Stimulated activated CD8-positive, alpha-beta memory T cell treated with anti-CD3 and anti-CD28 coated beads, Interleukin-2, amount 100 ng/mL, for 1 hour (primary cell): Measurements from ENCODE around the gene MAN2A1.
"Not testable (repeated sequence)": the region's sequence is repeated elsewhere in the genome, so short reads cannot be mapped to it uniquely, and the experiment has no call there.

Experiments
- DNase-seq, 2 donors: peaks; one replicate each; pipeline ENCODE4 v3.0.0-alpha.2; 2020; ENCODE audit warnings: low read depth in 2 of 2

Gene MAN2A1

GRCh38 chr5:109826426-109826825 is 136.7 kb downstream of the MAN2A1 start:
- DNase-seq, result no peak

GRCh38 chr5:109829331-109829730 is 139.6 kb downstream of the MAN2A1 start:
- no peak for DNase-seq

GRCh38 chr5:109830955-109831502 is 141.3 kb downstream of the MAN2A1 start:
- no peak for DNase-seq

GRCh38 chr5:109832207-109833188 is 142.8 kb downstream of the MAN2A1 start:
- DNase-seq, result not testable (repeated sequence)

- DNase-seq, result no peak
Measured at GRCh38 chr5:109833946-109834345, 144.2 kb downstream of the MAN2A1 start.

GRCh38 chr5:109836280-109836679 is 146.6 kb downstream of the MAN2A1 start:
- DNase-seq, result no peak

GRCh38 chr5:109837231-109837861 is 147.6 kb downstream of the MAN2A1 start:
- DNase-seq, result no peak

- DNase-seq, result no peak
Measured at GRCh38 chr5:109838157-109838556, 148.4 kb downstream of the MAN2A1 start.

GRCh38 chr5:109844148-109844547 is 154.4 kb downstream of the MAN2A1 start:
- no peak for DNase-seq

GRCh38 chr5:109844695-109845094 is 155.0 kb downstream of the MAN2A1 start:
- DNase-seq, result no peak

- no peak for DNase-seq
Measured at GRCh38 chr5:109848130-109848529, 158.4 kb downstream of the MAN2A1 start.

- DNase-seq, result no peak
Measured at GRCh38 chr5:109849478-109850088, 159.9 kb downstream of the MAN2A1 start.

GRCh38 chr5:109852371-109853155 is 162.8 kb downstream of the MAN2A1 start:
- DNase-seq, result no peak

GRCh38 chr5:109853377-109853776 is 163.7 kb downstream of the MAN2A1 start:
- DNase-seq, result no peak

GRCh38 chr5:109855056-109855455 is 165.3 kb downstream of the MAN2A1 start:
- no peak for DNase-seq

GRCh38 chr5:109857405-109858031 is 167.8 kb downstream of the MAN2A1 start:
- DNase-seq, result no peak

- DNase-seq, result no peak
Measured at GRCh38 chr5:109859537-109859936, 169.8 kb downstream of the MAN2A1 start.

GRCh38 chr5:109862301-109862700 is 172.6 kb downstream of the MAN2A1 start:
- no peak for DNase-seq

GRCh38 chr5:109863752-109864151 is 174.0 kb downstream of the MAN2A1 start:
- no peak for DNase-seq

GRCh38 chr5:109865637-109866036 is 175.9 kb downstream of the MAN2A1 start:
- DNase-seq, result no peak

GRCh38 chr5:109866051-109866450 is 176.3 kb downstream of the MAN2A1 start:
- DNase-seq, result no peak
